Measurements from ENCODE around the gene FADS3.

The FADS3 gene

DNA sequence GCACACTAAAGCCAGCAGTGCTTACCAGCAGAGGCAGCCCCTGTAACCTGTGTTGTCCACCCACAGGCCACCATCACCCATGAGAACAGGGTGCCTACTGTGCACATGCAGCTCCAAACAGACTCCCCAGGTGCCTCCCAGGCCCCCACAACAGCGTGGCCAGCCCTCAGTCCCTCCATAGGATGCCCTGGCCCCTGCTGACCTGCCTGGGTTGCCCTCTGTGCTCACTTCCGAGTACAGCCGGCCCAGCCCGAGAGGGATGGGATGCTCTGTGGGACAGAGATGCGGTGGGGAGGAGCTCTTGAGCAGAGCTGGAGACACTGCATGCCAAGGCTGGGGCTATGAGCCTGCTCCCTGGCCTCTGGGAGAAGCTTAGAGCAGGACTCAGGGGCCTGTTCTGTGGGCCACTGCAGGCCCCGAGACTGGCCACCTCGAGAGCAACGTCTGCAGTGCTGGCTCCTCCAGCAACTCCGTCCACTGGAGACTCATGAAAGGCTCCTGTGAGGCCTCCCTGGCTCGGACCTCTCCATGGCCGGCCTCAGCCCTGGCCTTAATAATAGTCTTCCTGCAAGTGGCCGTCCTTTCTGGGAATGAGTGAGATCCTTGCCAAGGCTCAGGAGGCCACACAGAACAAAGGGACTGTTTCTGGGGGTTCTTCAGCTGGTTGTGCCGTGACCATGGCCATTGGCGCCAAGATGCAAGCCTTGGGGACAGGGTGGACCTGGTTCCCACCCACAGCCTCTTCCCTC is 36.2 kb downstream of the FADS3 start:
- no peak for DNase-seq

DNA sequence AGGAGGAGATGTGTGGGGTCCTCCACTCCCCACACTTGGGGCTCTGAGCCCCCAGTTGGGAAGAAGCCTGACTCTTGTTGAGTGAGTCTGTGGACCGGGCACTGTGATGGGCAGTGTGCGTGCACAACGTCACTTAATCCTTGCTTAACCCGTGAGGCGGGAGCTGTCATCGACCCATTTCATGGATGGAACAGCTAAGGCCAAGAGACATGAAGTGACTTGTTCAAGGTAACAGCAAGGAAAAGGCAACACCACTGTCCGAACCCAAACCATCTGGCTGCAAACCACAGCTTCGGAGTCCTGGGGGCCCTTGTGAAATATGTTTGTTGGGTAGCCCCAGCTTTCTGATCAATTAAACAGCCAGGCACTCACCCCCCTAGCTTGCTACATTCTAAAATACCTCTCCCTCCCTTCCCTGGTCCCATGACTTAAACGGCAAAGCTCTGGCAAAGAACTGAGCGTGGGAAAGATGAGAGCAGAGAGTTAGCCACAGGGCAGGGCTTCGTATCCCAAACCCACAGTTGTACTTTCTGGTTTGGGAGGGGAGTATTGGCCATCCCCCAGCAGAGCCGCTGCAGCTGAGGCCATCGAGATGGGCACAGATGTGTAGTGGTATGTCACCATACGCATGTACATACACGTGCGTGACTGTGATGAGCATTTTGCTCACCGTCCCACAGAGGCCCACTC is 37.0 kb downstream of the FADS3 start:
- DNase-seq: no peak

DNA sequence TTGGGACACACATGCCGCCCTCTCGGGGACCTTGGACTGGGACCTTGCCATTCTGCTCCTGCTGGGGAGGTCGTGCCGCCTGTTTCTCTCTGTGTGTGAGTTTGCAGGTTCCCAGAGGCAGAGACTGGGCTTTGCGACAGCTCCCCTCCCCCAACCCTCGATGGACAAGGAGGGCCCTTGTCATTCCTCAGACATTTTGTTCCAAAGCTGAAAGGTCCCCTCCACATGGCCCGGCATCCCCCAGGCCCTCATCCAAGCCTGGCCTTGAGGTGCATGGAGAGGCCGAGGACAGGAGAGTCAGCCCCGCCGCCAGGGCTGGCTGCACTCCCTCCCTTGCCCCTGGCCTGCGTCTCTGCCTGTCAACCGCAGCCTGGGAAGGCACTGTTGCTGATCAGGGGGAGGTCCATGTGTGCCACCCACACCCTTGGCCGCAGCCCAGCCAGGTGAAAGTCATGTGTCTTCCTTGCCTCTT is 37.6 kb downstream of the FADS3 start:
- no peak for DNase-seq

DNA sequence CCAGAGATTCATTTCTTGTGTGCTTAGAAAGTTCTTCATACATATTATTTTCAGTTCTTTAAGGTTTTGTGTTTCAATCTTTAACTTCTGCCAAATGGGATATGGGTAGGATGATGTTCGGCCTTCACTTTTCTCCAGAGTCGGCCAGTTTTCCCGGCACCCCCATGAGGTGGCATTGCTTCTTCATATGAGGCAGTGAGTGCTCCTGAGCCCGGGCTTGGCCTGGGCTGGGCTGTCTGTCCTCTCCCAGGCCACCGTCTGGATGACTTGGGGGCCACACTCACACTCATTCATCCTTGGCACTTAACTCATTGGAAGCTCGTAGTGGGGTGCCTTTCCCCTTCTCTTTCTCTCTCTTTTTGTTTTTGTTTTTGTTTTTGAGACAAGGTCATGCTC is 39.4 kb downstream of the FADS3 start:
- no peak for DNase-seq

DNA sequence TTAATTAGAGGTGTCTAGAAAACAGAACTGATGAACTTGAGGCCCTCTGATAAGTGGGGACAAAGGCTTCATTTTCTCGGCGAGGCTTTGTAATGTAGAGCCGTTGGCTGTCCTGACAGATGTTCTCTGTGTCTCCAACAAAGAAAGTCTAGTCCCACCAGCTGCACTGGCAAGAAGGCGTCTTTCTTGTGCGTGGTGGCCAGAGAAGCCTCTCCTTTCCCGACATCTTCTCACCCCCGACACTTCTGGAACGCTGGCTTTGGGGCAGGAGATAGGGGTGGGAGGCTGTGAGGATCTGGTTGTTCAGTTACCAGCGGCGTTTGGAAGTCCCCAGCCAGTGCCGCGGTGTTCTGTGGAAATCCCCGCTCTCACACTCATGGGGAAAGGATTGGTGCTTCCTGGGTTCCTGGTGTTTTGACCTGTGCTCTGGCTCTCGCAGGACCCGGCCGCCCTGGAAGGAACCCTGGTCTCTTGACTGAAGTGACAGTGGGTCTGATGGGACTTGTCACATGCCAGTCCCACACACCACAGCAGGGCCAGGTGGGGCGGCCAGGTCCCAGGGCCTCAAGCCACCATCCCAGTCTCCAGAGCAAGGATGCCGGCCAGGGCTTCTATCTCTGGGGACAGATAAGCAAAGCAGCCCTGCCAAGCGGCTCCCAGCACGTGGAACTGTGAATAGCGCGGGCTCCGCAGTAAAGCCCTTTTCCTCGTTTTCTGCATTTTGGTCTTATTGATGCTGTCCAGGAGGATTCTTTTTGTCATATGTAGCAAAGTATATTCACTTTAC is 40.0 kb downstream of the FADS3 start:
- no peak for DNase-seq

DNA sequence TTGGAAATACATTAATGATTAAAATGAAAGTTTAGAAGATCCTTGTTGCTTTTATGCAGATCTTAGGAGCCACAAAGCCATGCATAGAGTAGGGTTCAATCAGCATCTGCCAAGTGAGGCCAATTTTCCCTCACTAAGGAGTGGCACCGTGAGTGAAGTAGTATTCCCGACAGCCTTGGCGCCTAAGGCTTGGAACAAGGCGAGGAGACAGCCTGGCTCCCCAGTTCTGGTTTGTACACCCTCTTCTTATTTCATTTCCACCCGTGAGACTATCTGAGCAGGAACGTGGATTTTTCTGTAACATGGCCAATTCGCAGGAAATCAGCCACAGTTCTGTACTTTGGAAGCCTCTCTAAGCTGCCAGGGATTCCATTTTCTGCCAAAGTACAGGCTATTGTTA is 40.7 kb downstream of the FADS3 start:
- DNase-seq: no peak

DNA sequence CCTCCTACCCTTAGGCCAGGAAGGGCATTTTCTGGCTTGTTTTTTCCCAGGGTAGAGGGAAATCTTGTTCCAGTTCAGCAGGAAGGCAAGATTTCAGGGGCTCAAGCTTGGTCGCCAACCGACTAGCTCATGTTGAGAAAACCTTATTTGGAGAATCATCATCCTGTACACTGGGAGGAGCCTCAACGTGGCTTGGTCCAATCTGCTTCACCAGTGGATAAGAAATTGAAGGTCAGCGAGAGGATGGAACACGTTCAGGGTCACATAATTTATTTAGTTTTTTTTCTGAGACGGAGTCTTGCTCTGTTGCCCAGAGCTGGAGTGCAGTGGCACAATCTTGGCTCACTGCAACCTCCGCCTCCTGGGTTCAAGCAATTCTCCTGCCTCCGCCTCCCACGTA is 42.7 kb downstream of the FADS3 start:
- no peak for DNase-seq

DNA sequence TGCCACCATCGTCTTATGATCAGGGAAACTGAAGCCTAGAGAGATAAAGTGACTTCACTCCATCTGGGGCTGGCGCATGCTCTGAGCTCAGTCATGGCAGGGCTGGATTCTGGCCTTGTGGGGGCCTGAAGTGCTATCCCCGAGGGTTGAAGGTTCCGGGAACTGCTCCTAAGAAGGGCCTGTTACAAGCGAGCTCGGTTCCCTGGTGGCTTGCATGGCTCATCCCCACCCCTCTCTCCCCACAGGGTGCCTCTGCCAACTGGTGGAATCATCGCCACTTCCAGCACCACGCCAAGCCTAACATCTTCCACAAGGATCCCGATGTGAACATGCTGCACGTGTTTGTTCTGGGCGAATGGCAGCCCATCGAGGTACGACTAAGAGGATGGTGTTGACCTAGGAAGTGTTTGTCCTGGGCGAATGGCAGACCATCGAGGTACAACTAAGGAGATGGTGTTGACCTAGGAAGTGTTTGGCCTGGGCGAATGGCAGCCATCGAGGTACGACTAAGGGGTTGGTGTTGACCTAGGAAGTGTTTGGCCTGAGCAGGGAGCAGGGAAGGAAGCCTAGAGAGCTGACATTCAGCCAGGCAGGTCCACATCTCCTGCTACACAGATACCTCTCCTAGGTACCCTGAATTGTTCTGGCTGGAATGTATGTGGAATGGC is 43.3 kb downstream of the FADS3 start:
- DNase-seq: no peak

DNA sequence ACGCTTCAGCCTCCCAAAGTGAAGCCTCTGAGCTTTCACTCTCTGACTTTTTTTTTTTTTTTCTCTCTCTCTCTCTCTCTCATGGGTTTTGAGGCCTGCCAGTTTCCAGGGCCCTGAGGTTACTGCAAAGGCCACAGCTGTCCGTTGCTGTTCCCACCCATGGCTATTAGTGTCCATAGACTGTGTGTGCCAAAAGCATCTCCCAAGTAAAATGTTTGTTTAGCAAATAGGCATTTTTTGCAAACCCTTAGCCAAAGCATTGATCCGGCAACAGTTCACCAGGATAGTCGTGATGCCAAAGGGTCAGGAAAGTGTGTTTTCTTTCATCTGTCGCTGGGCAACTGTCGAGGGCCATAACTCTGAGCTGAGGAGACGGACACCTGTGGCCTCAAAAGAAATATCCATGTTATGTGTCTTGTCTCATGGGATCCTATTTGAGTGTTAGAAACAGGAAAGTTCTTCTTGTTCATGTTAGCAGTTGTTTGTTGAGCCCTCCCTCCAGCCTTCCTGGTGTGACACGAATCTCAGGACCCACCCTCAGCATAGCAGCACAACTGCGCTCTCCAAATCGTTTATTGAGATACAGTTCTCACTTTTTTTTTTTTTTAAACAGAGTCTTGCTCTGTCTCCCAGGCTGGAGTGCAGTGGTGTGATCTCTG is 44.9 kb downstream of the FADS3 start:
- DNase-seq: no peak

DNA sequence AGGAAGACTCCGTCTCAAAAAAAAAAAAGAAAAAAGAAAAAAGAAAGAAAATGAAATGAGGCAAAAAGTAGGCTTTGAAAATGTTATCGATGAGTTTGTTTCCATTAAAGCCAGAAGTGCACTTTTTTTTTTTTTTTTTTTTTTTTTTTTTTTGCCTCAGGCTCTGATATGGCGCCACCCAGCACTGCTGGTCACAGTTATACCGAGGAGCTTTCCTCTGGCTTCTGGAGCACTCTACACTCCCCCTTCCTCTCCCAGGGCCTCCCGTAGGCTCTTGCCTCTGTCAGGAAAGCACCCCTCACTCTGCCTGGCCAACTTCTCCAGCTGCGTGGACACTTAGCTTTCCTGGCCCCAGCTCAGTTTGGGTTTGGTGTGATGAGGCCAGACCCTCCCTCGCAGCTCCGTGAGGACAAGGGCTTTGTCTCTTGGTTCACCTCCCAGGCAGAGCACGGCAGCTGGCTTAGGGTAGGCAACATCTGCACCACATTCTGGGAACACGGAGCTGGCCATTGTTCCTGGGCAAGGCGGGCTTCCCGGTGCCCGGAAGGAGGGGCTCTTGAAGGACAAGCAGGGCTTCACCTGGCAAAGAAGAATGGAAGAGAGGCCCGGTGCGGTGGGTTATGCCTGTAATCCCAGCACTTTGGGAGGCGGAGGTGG is 46.3 kb downstream of the FADS3 start:
- DNase-seq: no peak

DNA sequence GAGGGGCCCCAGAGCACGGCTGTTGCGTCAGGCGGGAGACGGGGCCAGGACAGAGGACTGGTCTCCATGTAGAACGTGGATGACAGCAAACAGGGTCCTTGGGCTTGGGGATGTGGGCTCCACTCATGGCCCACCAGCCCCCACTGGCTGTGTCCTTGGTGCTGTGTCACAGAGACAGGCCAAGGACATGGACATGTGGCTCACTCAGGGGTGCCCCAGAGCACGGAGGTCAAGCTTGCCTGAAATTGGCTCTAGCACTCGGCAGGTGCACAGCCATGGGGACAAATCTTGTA is 48.9 kb downstream of the FADS3 start:
- DNase-seq: no peak

DNA sequence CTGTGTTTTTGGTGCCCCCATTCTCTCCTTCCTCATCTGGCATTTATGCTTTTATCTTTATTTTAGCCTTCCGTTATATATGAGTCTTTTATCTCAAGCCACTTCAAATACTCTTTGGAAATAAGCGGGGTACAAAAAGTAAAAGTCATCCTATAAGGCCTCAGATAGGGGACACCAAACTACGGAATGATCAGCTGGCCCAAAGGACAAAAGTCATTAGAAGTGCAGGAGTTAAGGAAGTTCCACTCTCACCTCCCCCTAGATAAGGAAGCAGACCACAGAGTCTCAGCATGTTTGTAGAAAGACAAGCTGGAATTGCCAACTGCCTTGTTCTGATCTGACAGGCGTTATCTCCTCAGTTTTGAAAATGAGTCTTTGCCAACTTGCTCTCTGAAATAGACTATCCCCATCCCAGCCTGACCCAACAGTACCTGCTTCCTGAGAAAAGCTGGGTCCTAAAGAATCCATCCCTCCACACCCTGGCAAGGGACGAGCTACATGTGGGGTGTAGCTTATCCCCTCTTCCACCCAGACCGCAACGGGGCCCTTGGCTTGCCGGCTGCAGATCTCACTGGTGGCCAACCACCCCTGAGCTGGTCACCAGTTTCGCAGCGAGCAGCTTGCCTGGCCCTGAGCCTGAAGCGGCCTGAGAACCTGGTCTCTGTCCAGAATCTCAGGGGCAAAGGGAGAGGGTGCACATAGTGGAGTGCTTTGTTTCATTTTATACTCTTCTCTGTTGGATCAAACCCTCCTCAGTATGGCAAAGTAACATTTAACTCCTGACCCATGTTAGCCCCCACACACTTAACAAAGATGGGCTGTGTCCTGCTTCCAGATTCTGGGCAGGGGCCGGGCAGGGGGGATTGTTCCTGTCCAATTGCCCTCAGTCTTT is 49.5 kb downstream of the FADS3 start:
- DNase-seq: no peak

DNA sequence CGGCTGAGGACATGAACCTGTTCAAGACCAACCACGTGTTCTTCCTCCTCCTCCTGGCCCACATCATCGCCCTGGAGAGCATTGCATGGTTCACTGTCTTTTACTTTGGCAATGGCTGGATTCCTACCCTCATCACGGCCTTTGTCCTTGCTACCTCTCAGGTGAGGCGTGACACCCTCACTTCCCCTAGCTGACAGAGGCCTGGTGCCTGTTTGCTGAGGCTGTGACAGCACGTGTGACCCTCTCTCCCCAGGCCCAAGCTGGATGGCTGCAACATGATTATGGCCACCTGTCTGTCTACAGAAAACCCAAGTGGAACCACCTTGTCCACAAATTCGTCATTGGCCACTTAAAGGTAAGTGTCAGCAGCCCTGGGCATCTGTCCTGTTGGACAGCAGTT is 51.0 kb downstream of the FADS3 start:
- no peak for DNase-seq

DNA sequence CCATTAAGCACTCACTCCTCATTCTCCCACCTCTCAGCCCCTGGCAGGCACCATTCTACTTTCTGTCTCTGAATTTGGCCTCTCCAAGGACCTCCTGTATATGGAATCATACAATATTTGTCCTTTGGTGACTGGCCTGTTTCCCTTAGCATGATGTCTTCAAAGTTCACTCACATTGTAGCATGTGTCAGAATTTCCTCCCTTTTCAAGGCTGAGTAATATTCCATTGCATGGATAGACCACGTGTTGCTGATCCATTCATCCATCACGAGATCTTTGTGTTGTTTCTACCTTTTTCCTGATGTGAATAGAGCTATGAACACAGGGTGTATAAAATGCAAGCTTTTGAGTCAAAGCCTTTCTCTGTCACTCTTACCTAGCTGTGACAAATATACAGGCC is 51.6 kb downstream of the FADS3 start:
- DNase-seq: no peak

DNA sequence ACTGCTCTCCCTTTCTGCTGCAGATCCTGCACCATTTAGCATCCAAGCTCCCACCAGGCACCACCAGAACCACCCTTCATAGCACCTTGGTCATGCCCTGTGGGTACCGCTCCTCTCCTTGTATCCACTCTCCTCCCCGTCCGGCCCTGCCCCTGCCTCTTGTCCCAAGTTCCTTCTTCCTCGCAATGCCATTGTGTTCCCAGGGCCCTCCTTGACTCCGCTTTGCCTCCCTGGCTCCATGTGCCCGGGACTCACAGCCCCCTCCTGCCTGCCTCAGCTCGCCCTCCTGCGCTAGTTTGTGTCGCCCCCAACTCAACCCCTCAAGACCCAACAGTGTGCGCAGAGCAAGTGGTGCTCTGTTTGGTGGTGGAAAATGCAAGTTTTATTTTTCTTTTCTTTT is 52.4 kb downstream of the FADS3 start:
- DNase-seq: no peak

DNA sequence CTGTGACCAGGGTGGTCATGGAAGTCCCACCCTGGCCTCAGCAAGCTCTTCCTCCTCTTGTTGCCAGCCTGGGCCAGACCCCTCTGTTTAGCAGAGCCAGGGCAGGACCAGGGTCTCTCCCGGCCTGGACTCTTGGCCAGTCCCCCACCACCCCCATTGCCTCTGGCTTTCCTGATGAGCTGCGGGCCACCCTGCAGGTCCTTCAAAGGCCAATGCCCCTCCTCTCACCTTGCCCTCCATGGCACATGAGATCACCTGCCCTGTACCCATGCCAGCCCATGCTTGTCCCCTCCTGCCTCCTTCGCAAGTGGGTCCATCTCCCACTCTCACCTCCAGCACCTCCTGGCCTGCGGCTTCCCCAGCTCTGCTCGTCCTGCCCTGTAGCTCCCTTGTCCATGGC is 52.8 kb downstream of the FADS3 start:
- DNase-seq: no peak

DNA sequence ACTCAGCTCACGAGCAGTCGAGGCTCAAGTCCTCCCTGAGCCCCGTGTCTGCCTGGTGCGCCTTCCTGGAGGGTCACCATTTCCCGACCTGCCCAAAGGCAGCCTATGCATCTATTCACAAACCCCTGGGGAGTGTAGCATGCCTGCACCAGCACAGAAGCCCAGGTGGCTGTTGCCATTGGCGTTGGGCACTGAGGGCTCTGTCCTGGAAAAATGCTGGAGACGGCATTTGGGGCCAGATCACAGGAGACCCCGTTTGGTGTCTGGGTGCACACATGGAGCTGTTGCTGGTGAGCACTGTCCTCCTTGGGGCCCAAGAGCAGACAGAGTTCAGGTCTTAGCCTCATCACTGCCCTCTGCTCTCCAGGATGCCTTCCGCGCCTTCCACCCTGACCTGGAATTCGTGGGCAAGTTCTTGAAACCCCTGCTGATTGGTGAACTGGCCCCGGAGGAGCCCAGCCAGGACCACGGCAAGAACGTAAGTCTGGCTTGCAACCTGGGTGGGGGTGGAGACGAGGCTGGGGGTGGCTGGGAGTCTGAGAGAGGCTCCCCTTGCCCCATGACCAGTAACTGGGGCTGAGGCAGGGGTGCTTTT is 53.8 kb downstream of the FADS3 start:
- no peak for DNase-seq

DNA sequence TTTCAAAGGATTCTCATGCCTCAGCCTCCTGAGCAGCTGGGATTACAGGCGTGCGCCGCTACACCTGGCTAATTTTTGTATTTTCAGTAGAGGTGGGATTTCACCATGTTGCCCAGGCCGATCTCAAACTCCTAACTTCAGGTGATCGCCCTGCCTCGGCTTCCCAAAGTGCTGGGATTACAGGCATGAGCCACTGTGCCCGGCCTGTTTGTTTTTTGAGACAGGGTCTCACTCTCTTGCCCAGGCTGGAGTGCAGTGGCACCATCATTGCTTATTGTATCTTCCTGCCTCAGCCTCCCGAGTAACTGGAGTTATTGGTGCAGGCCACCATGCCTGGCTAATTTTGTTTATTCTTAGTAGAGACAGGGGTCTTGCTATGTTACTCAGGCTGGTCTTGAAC is 55.2 kb downstream of the FADS3 start:
- DNase-seq: no peak

DNA sequence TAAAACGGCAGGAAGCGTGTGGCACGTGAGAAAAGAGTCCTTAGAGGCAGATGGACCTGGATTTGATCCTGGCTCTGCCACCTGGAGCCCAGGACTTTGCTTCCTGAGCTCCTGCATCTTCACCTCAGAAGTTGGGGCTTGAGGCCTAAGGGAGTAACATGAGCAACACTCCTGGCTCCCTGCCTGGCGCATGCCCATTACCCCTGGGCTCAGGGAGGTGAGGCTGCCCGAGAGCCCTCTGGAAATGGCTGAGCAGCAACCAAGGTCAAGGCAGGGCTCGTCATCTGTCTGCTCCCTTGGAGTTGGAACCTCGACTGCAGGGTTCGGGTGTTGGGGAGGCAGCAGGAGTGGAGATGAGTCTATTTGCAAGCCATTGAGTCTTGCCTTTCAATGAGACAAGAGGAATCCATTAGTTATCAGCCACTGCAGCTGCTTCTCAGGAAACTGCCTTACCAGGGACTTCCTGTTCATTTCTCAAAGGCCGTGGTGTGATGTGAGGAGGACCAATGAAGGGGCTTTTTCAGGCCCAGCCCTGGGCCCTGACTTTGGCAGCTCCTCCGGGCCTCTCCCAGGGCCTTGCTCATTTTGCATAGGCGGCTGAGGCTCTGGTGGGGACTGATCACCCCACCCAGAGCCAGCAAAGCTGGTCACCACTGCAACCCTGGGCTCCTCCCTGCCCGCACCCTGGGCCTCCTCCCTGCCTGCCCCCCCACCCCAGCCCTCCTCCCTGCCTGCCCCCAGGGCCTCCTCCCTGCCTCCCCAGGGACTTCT is 56.9 kb downstream of the FADS3 start:
- no peak for DNase-seq

DNA sequence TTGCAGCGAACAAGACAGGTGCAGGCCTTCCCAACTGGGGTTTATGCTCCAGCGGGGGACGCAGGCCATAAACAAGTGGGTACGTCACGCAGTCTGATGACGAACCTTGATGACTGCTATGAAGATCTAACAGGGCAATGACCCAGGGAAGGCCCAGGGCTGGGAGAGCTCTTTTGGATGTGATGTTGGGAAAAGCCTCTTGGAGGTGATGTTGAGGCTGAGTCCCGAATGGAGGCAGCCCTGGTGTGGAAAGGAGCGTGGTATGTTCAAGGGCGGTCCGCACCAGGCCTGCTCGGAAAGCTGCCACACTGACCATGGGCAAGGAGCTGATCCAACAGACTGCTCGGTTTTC is 57.4 kb downstream of the FADS3 start:
- DNase-seq: no peak
